ENCODE results near the gene KCNH8.
"Not testable (repeated sequence)": the region's sequence is repeated elsewhere in the genome, so short reads cannot be mapped to it uniquely, and the experiment has no call there.

- not testable (repeated sequence) for TF ChIP-seq EGR1 (IDR thresholded peaks at IDR 0.05; ENCODE audit: low read depth); ATF3 (IDR thresholded peaks at IDR 0.05); CTCF (IDR thresholded peaks at IDR 0.05 in 2 of 3, conservative IDR thresholded peaks at IDR 0.05 in 1 of 3; ENCODE audit: borderline replicate concordance in 1 of 3, insufficient read depth in 1 of 3, low read depth in 2 of 3, low read length in 2 of 3); EZH2 (IDR thresholded peaks at IDR 0.05); POLR2A (IDR thresholded peaks at IDR 0.05; ENCODE audit: borderline replicate concordance, extremely low read depth, insufficient read depth, insufficient read length); POLR2AphosphoS5 (IDR thresholded peaks at IDR 0.05; ENCODE audit: low read depth, low read length); SP1 (IDR thresholded peaks at IDR 0.05; ENCODE audit: low read depth)
These were observed 45.5 kb upstream of the KCNH8 start for GRCh38 chr3:19102654-19103290.

Measured in HCT116 (cell line).